ENCODE measurements around the gene PARS2.
A peak's percentile ranks its signal among the peaks of the same experiment; 100 is the strongest.

The PARS2 gene

DNA sequence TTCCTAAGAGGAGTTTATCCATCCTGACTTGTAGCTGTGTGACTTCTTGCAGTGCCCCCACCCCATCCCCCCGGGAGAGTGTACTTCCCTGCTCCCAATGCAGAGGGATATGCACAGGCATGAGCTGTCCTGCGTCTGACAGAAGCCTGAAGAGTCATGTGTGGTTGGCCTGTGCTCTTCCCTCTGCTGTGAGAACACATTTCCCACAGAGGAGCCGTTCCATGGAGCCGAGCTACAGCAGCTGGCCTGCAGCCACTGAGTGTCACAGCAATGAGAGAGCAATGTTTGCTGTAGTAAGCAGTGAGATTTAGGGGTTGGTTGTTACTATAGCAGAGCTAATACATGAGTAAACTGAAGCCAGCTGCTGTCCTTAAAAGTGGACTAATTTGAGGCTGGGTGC is 22.0 kb downstream of the PARS2 start:
- DNase-seq (ENCODE audit: extremely low read depth in 1 of 2, low read depth in 1 of 2) = no peak

DNA sequence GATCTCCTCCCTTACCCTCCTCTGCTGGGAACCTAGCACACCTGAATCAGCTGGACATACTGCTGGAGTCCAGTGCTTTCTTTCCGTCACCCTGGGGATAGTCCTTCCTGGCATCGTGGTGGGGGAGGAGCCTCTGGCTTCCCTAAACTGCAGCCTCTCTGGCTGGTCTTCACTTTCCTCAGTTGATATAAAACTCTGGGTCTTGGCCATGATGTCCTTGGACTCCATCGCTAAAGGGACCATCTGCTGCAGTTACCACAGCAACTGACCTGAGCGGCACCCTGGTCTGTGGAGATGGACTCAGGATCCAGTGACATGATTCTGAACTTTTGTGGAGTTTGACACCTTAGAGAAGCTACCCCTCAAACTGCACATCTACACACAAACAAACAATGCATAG is 22.8 kb downstream of the PARS2 start:
- DNase-seq (ENCODE audit: extremely low read depth in 1 of 2, low read depth in 1 of 2) = no peak

DNA sequence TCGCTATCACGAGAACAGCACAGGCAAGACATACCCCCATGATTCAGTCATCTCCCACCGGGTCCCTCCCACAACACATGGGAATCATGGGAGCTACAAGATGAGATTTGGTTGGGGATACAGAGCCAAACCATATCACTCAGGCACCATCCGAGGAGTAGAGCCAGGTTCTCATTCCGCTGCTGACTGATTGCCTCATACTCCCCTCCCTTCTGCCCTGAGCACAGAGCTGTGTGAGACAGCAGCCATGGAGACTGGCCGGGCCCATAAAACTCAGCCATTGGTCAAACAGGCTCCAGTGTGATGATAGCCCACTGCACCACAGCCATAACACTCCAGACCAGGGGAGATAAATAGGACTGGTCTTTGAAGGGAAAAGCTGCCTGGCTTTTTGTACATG is 26.1 kb downstream of the PARS2 start:
- no peak for DNase-seq (ENCODE audit: extremely low read depth in 1 of 2, low read depth in 1 of 2)

DNA sequence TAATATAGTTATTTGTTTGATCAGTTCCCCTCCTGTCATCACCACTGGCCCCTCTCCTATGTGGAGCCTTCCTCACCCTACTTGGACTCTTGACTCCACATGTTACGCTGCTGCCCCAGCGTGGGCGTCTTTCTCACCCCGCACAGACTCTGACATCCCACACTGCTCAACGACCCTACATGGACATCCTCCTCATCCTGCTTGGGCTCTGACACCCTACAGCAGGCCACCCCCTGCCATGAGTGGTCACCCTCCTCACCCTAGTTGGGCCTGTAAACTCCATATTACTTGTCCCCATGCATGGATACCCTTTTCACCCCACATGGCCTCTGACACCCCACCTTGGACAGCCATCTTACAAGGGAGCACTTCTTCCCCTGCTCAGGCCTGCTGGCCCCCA is 27.6 kb downstream of the PARS2 start:
- no peak for DNase-seq (ENCODE audit: extremely low read depth in 1 of 2, low read depth in 1 of 2)

DNA sequence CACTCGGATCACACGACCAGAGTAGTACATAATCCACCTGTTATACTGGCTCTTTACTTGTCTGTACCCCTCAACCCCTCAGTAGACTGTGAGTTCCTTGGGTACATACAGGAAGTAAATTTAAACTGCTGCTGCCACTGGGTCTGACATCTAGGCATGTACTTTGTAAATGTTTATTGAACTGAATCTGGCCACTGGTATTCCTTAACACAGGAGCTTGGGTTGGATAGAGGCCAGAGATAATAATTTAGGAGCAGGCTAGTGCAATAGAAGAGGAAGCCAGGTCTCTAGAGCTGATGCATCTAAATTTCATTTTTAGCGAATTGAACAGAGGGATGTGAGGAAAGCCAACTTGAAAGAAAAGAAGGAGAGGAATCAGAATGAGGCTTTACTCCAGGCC is 36.3 kb downstream of the PARS2 start:
- no peak for DNase-seq (ENCODE audit: extremely low read depth in 1 of 2, low read depth in 1 of 2)

DNA sequence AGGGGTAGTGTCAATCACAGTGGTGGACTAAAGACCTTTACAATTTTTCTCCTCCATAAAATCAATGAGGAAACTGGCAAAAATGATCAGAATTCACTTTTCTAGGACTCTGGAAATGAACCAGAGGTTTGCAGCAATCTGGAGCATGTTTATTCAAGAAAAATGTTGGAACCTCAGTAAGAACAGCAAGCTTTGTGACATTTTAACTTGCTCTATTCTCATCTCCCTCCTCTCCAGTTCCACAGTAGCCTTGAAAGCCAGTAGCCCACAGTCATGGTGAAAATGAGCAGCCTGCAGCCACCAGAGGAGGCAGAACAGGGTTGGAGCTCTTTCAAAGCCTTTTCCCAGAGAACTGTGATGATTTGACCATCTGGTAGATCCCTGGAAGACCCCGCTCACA is 39.6 kb downstream of the PARS2 start:
- DNase-seq (ENCODE audit: extremely low read depth in 1 of 2, low read depth in 1 of 2) = no peak

DNA sequence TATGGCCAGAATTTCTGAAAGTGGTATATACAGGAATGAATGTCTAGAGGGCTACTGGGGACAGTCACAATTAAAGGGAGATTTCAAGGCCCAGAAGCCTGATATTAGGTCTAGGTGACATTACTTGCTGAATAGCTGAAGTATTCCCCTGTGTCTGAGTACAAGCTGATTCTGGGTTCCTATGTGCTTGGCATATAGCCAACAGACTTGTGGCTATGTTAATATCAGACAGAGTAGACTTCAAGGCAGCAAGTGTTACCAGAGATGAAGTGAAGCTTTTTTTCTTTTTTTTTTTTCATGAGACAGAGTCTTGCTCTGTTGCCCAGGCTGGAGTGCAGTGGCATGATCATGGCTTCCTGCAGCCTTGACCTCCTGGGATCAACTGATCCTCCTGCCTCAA is 40.3 kb downstream of the PARS2 start:
- DNase-seq (ENCODE audit: extremely low read depth in 1 of 2, low read depth in 1 of 2) = no peak

DNA sequence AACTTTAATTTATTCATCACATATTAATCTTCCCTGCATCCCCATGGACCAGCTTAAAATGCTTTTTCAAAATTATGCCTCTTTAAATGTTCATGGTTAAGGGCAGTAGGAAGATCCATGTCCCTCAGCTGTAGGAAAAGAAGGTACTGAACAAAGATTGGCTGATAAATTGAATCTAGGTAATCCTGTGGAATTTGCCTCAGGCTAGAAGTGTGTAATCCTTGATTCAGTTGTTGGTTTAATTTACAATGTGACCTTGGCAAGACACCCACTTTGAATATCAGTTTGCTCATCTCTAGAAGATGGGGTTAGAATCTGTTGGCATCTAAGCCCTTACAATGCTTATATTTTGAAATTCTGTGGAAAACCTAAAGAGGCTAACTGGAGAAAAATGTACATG is 42.6 kb downstream of the PARS2 start:
- no peak for DNase-seq (ENCODE audit: extremely low read depth in 1 of 2, low read depth in 1 of 2)

DNA sequence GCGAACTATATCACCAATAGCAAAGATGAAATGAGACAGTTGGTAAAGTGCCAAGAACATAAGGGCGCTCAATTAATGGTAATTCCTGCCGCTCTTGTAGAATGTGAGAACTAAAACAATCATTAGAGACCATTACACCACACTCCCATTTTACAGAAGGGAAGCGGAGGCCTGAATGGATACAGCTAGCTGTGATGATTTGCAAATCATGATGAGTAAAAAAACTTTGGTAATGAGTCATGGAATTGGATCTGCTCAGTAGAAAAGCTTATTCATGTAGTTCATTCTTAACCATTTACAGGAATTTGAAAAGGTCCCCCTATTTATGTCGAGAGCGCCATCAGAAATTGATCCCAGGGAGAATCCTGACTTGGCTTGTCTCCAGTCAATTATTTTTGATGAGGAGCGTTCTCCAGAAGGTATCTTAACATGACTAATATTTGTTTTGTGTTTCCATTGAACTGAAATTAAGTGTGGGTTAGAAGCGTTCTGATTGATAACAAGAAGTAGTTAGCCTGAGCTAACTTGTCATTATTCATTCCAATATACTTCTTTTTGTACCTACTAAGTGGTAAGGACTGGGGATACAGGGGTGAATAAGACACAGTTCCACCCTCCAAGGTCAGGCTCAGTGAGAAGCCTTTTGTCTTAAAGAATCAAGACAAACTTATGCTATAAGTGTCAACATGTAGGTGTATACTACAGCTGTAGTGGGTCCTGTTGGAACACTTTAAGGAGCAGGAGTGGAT is 47.9 kb downstream of the PARS2 start:
- DNase-seq (ENCODE audit: extremely low read depth in 1 of 2, low read depth in 1 of 2) = no peak

DNA sequence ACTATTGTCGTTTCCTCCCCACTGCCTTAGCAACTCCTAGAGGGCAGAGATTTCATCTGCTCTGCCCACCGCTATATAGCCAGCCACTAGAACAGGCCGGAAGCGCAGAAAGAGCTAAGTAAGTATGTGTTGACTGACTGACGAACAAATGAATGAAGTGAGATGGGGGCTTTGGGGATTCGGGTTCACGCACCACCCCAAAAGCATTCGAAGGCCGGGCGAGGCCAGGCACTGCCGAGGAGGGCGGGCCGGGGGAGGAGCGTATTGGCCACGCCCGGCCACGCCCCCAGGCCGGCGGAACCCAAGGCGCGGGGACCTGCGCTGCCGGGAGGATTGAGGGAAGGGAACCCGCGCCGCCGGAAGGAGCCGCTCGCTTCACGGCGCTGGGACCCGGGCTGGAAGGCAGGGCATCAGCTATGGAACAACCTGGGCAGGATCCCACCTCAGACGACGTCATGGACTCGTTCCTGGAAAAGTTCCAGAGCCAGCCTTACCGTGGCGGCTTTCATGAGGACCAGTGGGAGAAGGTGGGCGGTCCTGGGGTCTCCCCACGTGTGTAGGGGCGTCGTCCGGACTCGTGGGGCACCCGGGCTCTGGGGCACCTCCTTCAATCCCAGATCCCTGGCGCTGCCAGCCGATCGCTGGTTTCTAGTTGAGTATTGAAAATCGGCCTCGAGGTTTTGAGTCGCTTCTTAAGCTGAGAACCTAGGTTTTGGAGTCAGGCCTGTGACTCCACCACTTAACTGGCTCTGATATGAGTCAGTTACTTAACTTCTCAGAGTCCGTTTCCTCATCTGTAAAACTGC is 48.6 kb downstream of the PARS2 start, which contains the start of gene TTC4:
Gene TTC4, plus strand, starts transcription at position 369 of the 806 bp plus-strand sequence. Its CDS starts 48 bp downstream, at position 417.
- DNase-seq (ENCODE audit: extremely low read depth in 1 of 2, low read depth in 1 of 2) = peak; percentile 60 to 76

DNA sequence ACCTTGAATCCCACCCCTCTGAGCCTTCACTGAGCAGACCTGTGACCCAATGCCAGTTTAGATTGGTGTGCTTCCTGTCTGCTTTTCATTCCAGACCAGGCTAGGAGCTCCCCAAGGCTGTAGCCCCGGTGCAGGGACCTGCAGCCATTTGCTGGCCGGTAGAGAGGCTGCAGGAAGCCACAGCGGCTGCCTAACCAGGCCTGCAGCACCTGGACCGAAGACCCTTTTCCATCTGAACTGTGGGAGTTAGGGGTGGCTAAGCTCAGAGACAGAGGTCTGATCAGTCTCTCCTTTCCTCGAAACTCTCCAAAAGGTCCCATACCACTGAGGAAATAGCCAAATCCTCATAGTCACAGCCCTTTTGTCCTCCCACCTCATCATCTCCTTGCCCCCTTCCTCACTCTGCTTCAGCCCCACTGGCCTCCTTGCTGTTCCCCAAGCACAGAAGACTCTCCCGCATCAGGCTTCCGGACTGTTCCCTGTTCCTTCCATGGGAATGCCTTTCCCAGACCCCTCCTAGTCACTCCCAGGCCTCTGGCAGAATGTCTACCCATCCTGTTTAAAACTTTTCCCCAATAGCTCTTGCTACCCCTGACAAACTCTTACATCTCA is 49.3 kb downstream of the PARS2 start:
- no peak for DNase-seq (ENCODE audit: extremely low read depth in 1 of 2, low read depth in 1 of 2)

DNA sequence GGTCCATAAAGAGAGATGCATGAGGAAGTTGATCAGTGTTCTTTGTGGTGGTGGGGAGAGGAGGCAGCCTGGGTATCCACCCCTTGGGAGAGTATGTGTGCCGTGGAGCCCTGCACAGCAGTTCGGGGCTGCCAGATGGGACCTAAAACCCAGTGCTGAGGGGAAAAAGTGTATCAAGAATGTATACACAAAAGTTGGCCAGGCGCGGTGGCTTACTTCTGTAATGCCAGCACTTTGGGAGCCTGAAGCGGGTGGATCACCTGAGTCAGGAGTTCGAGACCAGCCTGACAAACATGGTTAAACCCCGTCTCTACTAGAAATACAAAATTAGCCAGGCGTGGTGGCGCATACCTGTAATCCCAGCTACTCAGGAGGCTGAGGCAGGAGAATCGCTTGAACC is 52.8 kb downstream of the PARS2 start:
- DNase-seq (ENCODE audit: extremely low read depth in 1 of 2, low read depth in 1 of 2) = no peak

DNA sequence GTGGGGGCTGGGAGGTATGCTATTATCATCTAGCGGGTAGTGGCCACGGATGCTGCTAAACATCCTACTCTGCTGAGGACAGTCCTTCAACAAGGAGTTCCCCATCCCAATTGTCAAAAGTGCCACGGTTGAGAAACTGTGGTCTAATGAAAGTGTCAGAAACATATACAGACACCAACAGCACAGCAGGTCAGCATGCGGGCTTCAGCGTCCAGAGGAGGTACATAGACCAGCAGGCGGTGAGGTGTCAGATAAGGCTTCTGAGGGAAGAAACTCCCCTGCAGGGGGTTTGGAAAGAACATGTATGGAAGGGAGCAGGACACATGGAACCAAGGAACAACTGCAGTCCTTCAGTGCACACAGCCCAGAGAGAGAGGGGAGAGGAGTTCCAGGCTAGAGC is 53.5 kb downstream of the PARS2 start:
- DNase-seq (ENCODE audit: extremely low read depth in 1 of 2, low read depth in 1 of 2) = no peak

DNA sequence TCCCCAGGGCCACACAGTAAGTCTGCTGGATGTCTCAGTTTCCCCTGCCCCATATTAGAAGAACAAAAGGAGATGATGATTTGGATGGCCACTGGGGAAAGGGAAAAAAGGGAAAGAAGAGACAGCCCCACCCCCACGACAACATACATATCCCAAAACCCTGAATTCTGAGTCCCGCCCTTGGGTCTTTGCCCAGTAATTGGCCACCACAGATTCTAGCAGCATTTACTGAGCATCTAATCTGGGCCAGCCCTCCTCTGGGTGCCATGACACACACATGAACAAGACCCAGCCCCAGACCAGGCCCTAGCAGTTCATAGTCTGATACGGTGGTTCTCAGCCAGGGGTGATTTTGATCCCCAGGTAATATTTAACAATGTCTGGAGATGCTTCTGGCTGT is 53.9 kb downstream of the PARS2 start:
- DNase-seq (ENCODE audit: extremely low read depth in 1 of 2, low read depth in 1 of 2) = no peak

DNA sequence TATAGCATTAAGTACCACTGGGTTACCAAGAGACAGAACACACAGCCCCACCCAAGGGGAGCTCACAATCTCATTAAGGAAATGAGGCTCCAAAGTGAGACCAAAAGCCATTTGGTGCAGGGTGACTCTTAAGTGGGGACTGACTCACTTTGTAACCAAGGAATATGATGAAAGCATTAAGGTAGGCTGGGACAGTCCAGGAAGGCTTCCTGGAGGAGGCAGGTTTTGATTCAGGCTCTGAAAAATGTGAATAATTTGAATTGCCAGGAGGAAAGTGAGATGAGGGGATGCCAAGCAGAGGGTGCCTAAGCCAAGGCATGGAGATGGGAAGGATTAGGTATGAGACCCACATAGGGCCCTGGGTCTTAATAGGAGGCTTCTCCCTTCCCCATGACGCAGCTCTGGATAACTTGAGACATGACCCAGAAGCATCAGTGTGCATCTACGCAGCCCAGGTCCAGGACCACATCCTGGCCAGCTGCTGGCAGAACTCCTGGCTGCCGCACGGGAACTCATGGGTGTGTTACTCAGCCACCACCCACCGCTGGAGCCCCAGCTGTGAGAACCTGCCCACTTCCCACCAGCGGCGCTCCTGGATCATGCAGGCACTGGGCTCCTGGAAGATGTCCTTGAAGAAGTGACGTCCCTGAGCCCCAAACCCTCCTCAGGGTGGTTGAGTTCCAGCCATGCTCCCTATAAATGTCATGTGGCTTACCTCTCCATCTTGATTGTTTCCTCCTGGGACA is 54.6 kb downstream of the PARS2 start:
- DNase-seq (ENCODE audit: extremely low read depth in 1 of 2, low read depth in 1 of 2) = no peak

DNA sequence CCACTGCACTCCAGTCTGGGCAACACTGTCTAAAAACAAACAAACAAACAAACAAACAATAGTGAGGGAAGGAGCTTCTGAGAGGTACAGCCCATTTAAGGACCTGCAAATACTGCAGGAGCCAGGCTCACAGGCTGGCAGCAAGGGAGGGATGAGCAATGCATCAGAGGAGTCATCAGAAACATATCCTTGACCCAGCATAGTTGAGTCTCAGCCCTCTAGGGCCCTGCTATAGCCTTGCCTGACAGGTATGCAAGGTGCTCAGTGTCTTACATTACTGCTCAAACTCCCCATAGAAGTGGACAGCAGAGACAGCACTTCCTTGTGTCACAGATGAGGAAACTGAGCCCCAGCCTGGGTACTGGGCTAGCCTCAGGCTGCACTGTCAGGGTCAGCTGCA is 55.9 kb downstream of the PARS2 start:
- DNase-seq (ENCODE audit: extremely low read depth in 1 of 2, low read depth in 1 of 2) = no peak
